Neural crest cell (in vitro differentiated cells): ENCODE data around the gene SLIT3. TPM values are rescaled to one million over a fixed set of nuclear protein-coding genes. Genes with fewer than 3 reads are reported as not detected.
"Not testable (repeated sequence)": the region's sequence is repeated elsewhere in the genome, so short reads cannot be mapped to it uniquely, and the experiment has no call there.

Source experiments
- DNase-seq: peaks from one replicate; pipeline ENCODE4 v3.0.0; 2021; ENCODE audit warnings: low read depth, mixed read lengths, low spot score
- H3K27ac Mint-ChIP-seq: one replicate; pipeline ENCODE4 v1.8.0; 2021; ENCODE audit warnings: mild to moderate bottlenecking, mixed read lengths; ENCODE audit not compliant: unreplicated experiment
- H3K27me3 Mint-ChIP-seq: 2 replicates; pipeline ENCODE4 v1.8.0; 2021; ENCODE audit warnings: low read depth, mild to moderate bottlenecking, mixed read lengths
- H3K36me3 Mint-ChIP-seq: 2 replicates; pipeline ENCODE4 v1.8.0; 2021; ENCODE audit warnings: low read depth, mild to moderate bottlenecking, mixed read lengths
- H3K4me1 Mint-ChIP-seq: 2 replicates; pipeline ENCODE4 v1.8.0; 2021; ENCODE audit warnings: mixed read lengths
- H3K4me3 Mint-ChIP-seq: one replicate; pipeline ENCODE4 v1.8.0; 2021; ENCODE audit warnings: mild to moderate bottlenecking, mixed read lengths
- H3K9me3 Mint-ChIP-seq: 2 replicates; pipeline ENCODE4 v1.8.0; 2021; ENCODE audit warnings: mixed read lengths
- CTCF ChIP-seq: fragments of 200-600 bp; sonication (generic); conservative IDR thresholded peaks from 2 replicates; pipeline ENCODE4 v1.5.0; 2021; ENCODE audit warnings: antibody characterized with exemption, mild to moderate bottlenecking
- total RNA-seq: library from RNA; stranded (reverse); gene quantifications from 2 replicates; pipeline ENCODE4 v1.2.1, GENCODE V29; 2021

The SLIT3 gene
- total RNA-seq, 1 donor from 2014 or later, result 13.3 TPM

GRCh38 chr5:168646335-168646734, 654.6 kb downstream of the SLIT3 start:
- Mint-ChIP-seq H3K4me1 (no peaks in the 10 kb centered on the region), H3K9me3 (peaks cover 2% of the 10 kb centered on the region), H3K36me3 (peaks cover 3% of the 10 kb centered on the region), H3K4me3 (no peak overlapping the region), H3K27me3 (no peaks in the 10 kb centered on the region), H3K27ac (no peak overlapping the region)
- no peak for DNase-seq
- no peak for TF ChIP-seq CTCF

GRCh38 chr5:168645195-168645594, 655.7 kb downstream of the SLIT3 start:
- no peak for TF ChIP-seq CTCF
- H3K4me1 Mint-ChIP-seq, result no peaks in the 10 kb centered on the region
- DNase-seq, result no peak
- no peaks in the 10 kb centered on the region for H3K27me3 Mint-ChIP-seq
- H3K36me3 Mint-ChIP-seq, result peaks cover 3% of the 10 kb centered on the region
- H3K9me3 Mint-ChIP-seq, result peaks cover 2% of the 10 kb centered on the region
- no peak overlapping the region for H3K4me3 Mint-ChIP-seq
- no peak overlapping the region for H3K27ac Mint-ChIP-seq

GRCh38 chr5:168642019-168642418, 658.9 kb downstream of the SLIT3 start:
- no peak for TF ChIP-seq CTCF
- Mint-ChIP-seq H3K36me3 (peaks cover 3% of the 10 kb centered on the region), H3K9me3 (peaks cover 2% of the 10 kb centered on the region), H3K27me3 (no peaks in the 10 kb centered on the region), H3K4me1 (no peaks in the 10 kb centered on the region), H3K27ac (no peak overlapping the region), H3K4me3 (no peak overlapping the region)
- DNase-seq, result no peak

GRCh38 chr5:168638846-168639245, 662.1 kb downstream of the SLIT3 start:
- not testable (repeated sequence) for H3K4me1 Mint-ChIP-seq, H3K27ac Mint-ChIP-seq

GRCh38 chr5:168637793-168638192, 663.1 kb downstream of the SLIT3 start:
- no peaks in the 10 kb centered on the region for H3K36me3 Mint-ChIP-seq

More at GRCh38 chr5:168638846-168639245, 662.1 kb downstream of the SLIT3 start:
- not testable (repeated sequence) for H3K36me3 Mint-ChIP-seq, H3K27me3 Mint-ChIP-seq, H3K9me3 Mint-ChIP-seq, H3K4me3 Mint-ChIP-seq, DNase-seq

GRCh38 chr5:168637281-168637680, 663.7 kb downstream of the SLIT3 start:
- H3K27me3 Mint-ChIP-seq, result peaks cover 3% of the 10 kb centered on the region
- no peak for DNase-seq
- no peaks in the 10 kb centered on the region for H3K4me1 Mint-ChIP-seq
- no peak overlapping the region for H3K27ac Mint-ChIP-seq
- no peaks in the 10 kb centered on the region for H3K9me3 Mint-ChIP-seq
- H3K36me3 Mint-ChIP-seq, result no peaks in the 10 kb centered on the region
- TF ChIP-seq CTCF, result no peak
- no peak overlapping the region for H3K4me3 Mint-ChIP-seq

More at GRCh38 chr5:168637793-168638192, 663.1 kb downstream of the SLIT3 start:
- TF ChIP-seq CTCF, result no peak
- Mint-ChIP-seq H3K4me1 (no peaks in the 10 kb centered on the region), H3K9me3 (no peaks in the 10 kb centered on the region), H3K27me3 (peaks cover 3% of the 10 kb centered on the region), H3K27ac (no peak overlapping the region), H3K4me3 (no peak overlapping the region)
- no peak for DNase-seq

GRCh38 chr5:168630958-168631357, 670.0 kb downstream of the SLIT3 start:
- not testable (repeated sequence) for H3K36me3 Mint-ChIP-seq, H3K4me1 Mint-ChIP-seq, H3K27ac Mint-ChIP-seq, H3K4me3 Mint-ChIP-seq, H3K27me3 Mint-ChIP-seq, DNase-seq
- peaks cover 10% of the 10 kb centered on the region for H3K9me3 Mint-ChIP-seq
